NCI-H226 (cell line): ENCODE results near the gene FAM185A.
A peak's percentile ranks its signal among the peaks of the same experiment; 100 is the strongest.
"Not testable (repeated sequence)": the region's sequence is repeated elsewhere in the genome, so short reads cannot be mapped to it uniquely, and the experiment has no call there.

Experiments used
- DNase-seq: peaks from one replicate; pipeline ENCODE4 v3.0.0-alpha.2; 2015

Gene FAM185A

GRCh38 chr7:102833343-102833742 lies 84.5 kb downstream of the FAM185A start:
- no peak for DNase-seq

GRCh38 chr7:102834466-102834865 lies 85.7 kb downstream of the FAM185A start:
- DNase-seq: no peak

- peak; percentile 85 for DNase-seq
These were observed 86.2 kb downstream of the FAM185A start for GRCh38 chr7:102834999-102835398.

GRCh38 chr7:102836191-102836919 lies 87.6 kb downstream of the FAM185A start:
- peak; percentile 91 for DNase-seq

- no peak for DNase-seq
These were observed 88.2 kb downstream of the FAM185A start for GRCh38 chr7:102836977-102837376.

- DNase-seq: no peak
These were observed 89.0 kb downstream of the FAM185A start for GRCh38 chr7:102837802-102838201.

- DNase-seq: not testable (repeated sequence)
These were observed 89.8 kb downstream of the FAM185A start for GRCh38 chr7:102838572-102839101.

- no peak for DNase-seq
These were observed 91.6 kb downstream of the FAM185A start for GRCh38 chr7:102840404-102840803.

GRCh38 chr7:102841290-102841689 lies 92.5 kb downstream of the FAM185A start:
- DNase-seq: no peak

- DNase-seq: no peak
These were observed 93.5 kb downstream of the FAM185A start for GRCh38 chr7:102842284-102842683.

GRCh38 chr7:102843850-102844249 lies 95.1 kb downstream of the FAM185A start:
- DNase-seq: no peak

- DNase-seq: no peak
These were observed 96.5 kb downstream of the FAM185A start for GRCh38 chr7:102845346-102845745.

- no peak for DNase-seq
These were observed 100.3 kb downstream of the FAM185A start for GRCh38 chr7:102849079-102849478.

- DNase-seq: no peak
These were observed 100.7 kb downstream of the FAM185A start for GRCh38 chr7:102849538-102849937.

GRCh38 chr7:102856036-102856435 lies 107.2 kb downstream of the FAM185A start:
- DNase-seq: no peak
